GM06990 (cell line): ENCODE data around the gene KRTAP13-3.

ENCODE experiments used
- DNase-seq: peaks from one replicate; pipeline ENCODE4 v3.0.0-alpha.2; 2011; ENCODE audit not compliant: insufficient read length; ENCODE audit errors: extremely low read depth
- H3K27me3 ChIP-seq: replicated peaks from 2 replicates; pipeline ENCODE4 v1.6.0; 2011; ENCODE audit warnings: low read length; ENCODE audit not compliant: control insufficient read depth, insufficient read depth
- H3K36me3 ChIP-seq: 2 replicates; pipeline ENCODE4 v1.5.1; 2011; ENCODE audit warnings: low read length; ENCODE audit not compliant: control insufficient read depth, insufficient read depth
- H3K4me3 ChIP-seq: replicated peaks from 2 replicates; pipeline ENCODE4 v1.5.1; 2011; ENCODE audit warnings: low read depth, mild to moderate bottlenecking, control low read depth, low read length
- CTCF ChIP-seq: IDR thresholded peaks from 2 replicates; pipeline ENCODE4 v1.5.1; 2011; ENCODE audit warnings: low read length, control low read depth, mild to moderate bottlenecking, inconsistent platforms; ENCODE audit not compliant: insufficient read depth, poor library complexity, severe bottlenecking

KRTAP13-3 gene

GRCh38 chr21:30425826-30426225 lies at the start of gene KRTAP13-3:
KRTAP13-3 (minus strand) TSS chr21:30425926; CDS start chr21:30425912, 14 bp downstream.
- no peak for TF ChIP-seq CTCF
- Histone ChIP-seq H3K4me3 (no peak within 1 kb of the TSS), H3K27me3 (no peaks in the 10 kb centered on the region), H3K36me3 (no peaks in the 10 kb centered on the region)
- no peak for DNase-seq

GRCh38 chr21:30468900-30469714 lies 43.4 kb upstream of the KRTAP13-3 start:
- no peak for TF ChIP-seq CTCF
- Histone ChIP-seq H3K4me3 (no peak overlapping the region), H3K27me3 (no peaks in the 10 kb centered on the region), H3K36me3 (no peaks in the 10 kb centered on the region)
- no peak for DNase-seq

GRCh38 chr21:30463713-30464112 lies 38.0 kb upstream of the KRTAP13-3 start:
- no peak for DNase-seq
- TF ChIP-seq CTCF: no peak

GRCh38 chr21:30448514-30448913 lies 22.8 kb upstream of the KRTAP13-3 start:
- Histone ChIP-seq H3K4me3 (no peak overlapping the region), H3K27me3 (no peaks in the 10 kb centered on the region), H3K36me3 (no peaks in the 10 kb centered on the region)
- TF ChIP-seq CTCF: no peak
- no peak for DNase-seq

More at GRCh38 chr21:30463713-30464112, 38.0 kb upstream of the KRTAP13-3 start:
- Histone ChIP-seq H3K36me3 (no peaks in the 10 kb centered on the region), H3K27me3 (no peaks in the 10 kb centered on the region), H3K4me3 (no peak overlapping the region)

- no peaks in the 10 kb centered on the region for H3K36me3 ChIP-seq
- H3K4me3 ChIP-seq: no peak overlapping the region
- H3K27me3 ChIP-seq: no peaks in the 10 kb centered on the region
- no peak for TF ChIP-seq CTCF
- DNase-seq: no peak
These were observed 21.3 kb upstream of the KRTAP13-3 start for GRCh38 chr21:30447056-30447455.
